ENCODE results near the gene PPFIA4.

The PPFIA4 gene

DNA sequence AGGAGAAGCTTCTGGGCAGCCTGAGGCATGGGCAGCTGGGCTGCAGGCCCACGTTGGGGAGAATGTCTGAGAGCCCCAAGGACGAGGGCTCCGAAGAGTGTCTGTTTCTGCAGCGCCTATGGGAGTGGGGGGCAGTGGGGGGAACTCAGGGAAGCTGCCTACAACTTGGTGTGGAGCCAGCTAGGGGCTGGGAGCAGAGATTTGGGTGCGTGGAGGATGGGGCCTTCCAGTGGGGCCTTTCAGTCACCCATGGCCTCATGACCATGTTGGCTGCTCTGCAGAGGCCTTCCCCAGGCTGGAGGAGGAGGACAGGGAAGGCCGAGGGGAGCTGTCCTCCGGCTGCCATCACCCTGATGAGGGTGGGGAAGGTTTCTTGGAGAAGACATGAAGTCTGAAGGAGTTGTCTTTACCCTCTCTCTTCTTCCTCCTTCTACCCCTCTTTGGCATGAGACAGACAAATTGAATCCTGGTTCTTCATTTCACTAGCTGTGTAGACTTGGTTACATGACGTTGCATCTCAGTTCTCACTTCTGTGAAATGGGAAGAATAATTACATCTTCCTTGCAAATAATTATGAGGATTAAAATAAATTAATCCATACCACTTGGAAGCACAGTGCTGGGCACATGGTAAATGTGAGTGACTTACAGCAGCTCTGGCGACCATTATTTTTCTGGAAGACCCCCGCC lies 8.3 kb downstream of the PPFIA4 start:
- TF ChIP-seq, protein P1, sequence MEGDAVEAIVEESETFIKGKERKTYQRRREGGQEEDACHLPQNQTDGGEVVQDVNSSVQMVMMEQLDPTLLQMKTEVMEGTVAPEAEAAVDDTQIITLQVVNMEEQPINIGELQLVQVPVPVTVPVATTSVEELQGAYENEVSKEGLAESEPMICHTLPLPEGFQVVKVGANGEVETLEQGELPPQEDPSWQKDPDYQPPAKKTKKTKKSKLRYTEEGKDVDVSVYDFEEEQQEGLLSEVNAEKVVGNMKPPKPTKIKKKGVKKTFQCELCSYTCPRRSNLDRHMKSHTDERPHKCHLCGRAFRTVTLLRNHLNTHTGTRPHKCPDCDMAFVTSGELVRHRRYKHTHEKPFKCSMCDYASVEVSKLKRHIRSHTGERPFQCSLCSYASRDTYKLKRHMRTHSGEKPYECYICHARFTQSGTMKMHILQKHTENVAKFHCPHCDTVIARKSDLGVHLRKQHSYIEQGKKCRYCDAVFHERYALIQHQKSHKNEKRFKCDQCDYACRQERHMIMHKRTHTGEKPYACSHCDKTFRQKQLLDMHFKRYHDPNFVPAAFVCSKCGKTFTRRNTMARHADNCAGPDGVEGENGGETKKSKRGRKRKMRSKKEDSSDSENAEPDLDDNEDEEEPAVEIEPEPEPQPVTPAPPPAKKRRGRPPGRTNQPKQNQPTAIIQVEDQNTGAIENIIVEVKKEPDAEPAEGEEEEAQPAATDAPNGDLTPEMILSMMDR (IDR thresholded peaks at IDR 0.05; ENCODE audit: borderline replicate concordance, extremely low read depth, low read length, poor library complexity, severe bottlenecking): no peak
- no peak for TF ChIP-seq EZH2 (IDR thresholded peaks at IDR 0.05; ENCODE audit: borderline replicate concordance, low read depth, low read length, severe bottlenecking)
- no peak overlapping the region for H2AFZ ChIP-seq (ENCODE audit: low read depth, low read length)
- H3K79me2 ChIP-seq (ENCODE audit: insufficient read depth, low read length): no peaks in the 10 kb centered on the region
- H3K4me3 ChIP-seq (ENCODE audit: low read depth in 1 of 2, low read length in 2 of 2): no peak overlapping the region
- H3K4me2 ChIP-seq (ENCODE audit: insufficient read depth, low read length): no peak overlapping the region
- no peaks in the 10 kb centered on the region for H3K36me3 ChIP-seq (ENCODE audit: insufficient read depth, low read length)
- no peaks in the 10 kb centered on the region for H3K4me1 ChIP-seq (ENCODE audit: insufficient read depth, low read length)
- peaks cover 9% of the 10 kb centered on the region for H3K27me3 ChIP-seq (ENCODE audit: insufficient read depth, low read length, poor library complexity)
- DNase-seq (no peak), ATAC-seq (ENCODE audit: insufficient read depth, low read depth) (no peak)
- H3K9ac ChIP-seq (ENCODE audit: low read depth, low read length): no peak overlapping the region
- no peaks in the 10 kb centered on the region; the same call in 1 of the 2 replicates for H4K20me1 ChIP-seq (ENCODE audit: insufficient read depth, low read length)
- no peak overlapping the region for H3K27ac ChIP-seq (ENCODE audit: low read length)
- H3K9me3 ChIP-seq (ENCODE audit: insufficient read depth, low read length, severe bottlenecking): no peaks in the 10 kb centered on the region

DNA sequence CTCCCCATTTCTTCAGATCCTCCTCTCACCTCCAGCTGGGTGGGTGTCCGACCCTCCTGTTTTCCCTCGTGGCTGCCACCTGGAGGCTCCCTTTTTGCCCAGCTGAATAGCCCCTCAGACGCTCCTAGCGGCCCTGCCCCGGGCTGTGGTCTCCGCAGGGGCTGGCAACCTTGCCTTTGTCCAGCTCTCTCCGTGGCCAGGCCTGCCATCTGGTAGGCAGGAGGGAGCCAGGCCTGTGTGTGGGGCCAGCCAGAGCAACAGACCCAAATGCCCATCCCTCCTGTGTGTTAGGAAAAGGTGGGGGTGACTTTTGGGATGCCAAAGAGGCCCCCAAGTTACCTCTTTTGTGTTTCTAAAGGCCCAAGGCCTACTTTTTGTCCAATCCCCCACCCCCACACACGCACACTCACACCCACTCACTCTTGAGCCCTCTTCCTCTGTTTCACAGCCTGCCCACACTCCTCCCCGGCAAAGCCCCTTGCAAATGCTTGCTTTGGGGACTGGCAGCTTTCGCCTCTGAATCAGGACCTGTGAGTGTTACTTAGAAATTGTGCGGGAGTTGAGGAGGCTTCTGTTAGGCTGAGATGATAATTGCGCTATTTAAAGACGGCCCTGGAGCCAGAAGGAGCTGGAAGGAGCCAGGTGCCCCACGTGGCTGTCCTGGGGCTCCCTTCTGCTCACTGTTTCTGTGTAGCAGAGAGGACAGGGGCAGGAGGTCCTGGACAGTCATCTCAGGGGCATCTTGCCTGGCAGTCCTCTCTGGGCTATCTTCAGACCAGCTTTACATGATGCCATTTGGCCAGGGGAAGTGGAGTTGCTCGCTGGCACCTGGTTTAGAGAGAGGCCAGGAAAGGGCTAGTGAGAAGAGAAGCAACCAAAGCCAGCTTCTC lies 9.1 kb downstream of the PPFIA4 start:
- Histone ChIP-seq H4K20me1 (ENCODE audit: insufficient read depth, low read length) (no peaks in the 10 kb centered on the region; the same call in 1 of the 2 replicates), H3K36me3 (ENCODE audit: insufficient read depth, low read length) (no peaks in the 10 kb centered on the region), H3K4me1 (ENCODE audit: insufficient read depth, low read length) (no peaks in the 10 kb centered on the region), H3K27ac (ENCODE audit: low read length) (no peak overlapping the region), H3K9me3 (ENCODE audit: insufficient read depth, low read length, severe bottlenecking) (no peaks in the 10 kb centered on the region), H3K4me3 (ENCODE audit: low read depth in 1 of 2, low read length in 2 of 2) (no peak overlapping the region), H3K9ac (ENCODE audit: low read depth, low read length) (no peak overlapping the region), H3K79me2 (ENCODE audit: insufficient read depth, low read length) (no peaks in the 10 kb centered on the region), H3K27me3 (ENCODE audit: insufficient read depth, low read length, poor library complexity) (peaks cover 9% of the 10 kb centered on the region), H2AFZ (ENCODE audit: low read depth, low read length) (no peak overlapping the region), H3K4me2 (ENCODE audit: insufficient read depth, low read length) (no peak overlapping the region)
- DNase-seq (no peak), ATAC-seq (ENCODE audit: insufficient read depth, low read depth) (no peak)
- no peak for TF ChIP-seq EZH2 (IDR thresholded peaks at IDR 0.05; ENCODE audit: borderline replicate concordance, low read depth, low read length, severe bottlenecking)
- TF ChIP-seq, protein P1 (IDR thresholded peaks at IDR 0.05; ENCODE audit: borderline replicate concordance, extremely low read depth, low read length, poor library complexity, severe bottlenecking): no peak

DNA sequence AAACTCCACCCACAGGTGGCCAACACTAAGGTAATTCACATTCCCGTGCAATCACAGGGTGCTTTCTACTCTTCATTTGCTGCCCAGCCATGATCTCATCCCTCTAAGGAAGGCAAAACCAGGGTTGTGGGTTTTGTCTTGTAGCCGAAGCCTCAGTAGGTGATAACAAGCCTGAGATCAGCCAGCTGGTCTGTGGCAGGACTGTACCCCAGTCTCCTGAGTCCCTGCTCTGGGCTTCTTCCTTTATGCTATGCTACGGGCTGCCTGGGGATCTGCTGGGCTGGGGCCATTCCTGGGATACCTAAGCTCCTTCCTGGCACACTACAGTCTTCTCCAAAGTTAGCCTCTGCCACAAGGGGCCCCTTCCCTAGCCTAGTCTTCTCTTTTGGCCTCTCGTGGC lies 9.8 kb downstream of the PPFIA4 start:
- ATAC-seq (ENCODE audit: insufficient read depth, low read depth): no peak
- Histone ChIP-seq H3K79me2 (ENCODE audit: insufficient read depth, low read length) (no peaks in the 10 kb centered on the region), H3K27me3 (ENCODE audit: insufficient read depth, low read length, poor library complexity) (peaks cover 13% of the 10 kb centered on the region), H3K9ac (ENCODE audit: low read depth, low read length) (no peak overlapping the region), H3K27ac (ENCODE audit: low read length) (no peak overlapping the region), H3K36me3 (ENCODE audit: insufficient read depth, low read length) (no peaks in the 10 kb centered on the region), H3K4me2 (ENCODE audit: insufficient read depth, low read length) (no peak overlapping the region), H2AFZ (ENCODE audit: low read depth, low read length) (no peak overlapping the region), H3K9me3 (ENCODE audit: insufficient read depth, low read length, severe bottlenecking) (no peaks in the 10 kb centered on the region), H4K20me1 (ENCODE audit: insufficient read depth, low read length) (no peaks in the 10 kb centered on the region; the same call in 1 of the 2 replicates), H3K4me3 (ENCODE audit: low read depth in 1 of 2, low read length in 2 of 2) (no peak overlapping the region), H3K4me1 (ENCODE audit: insufficient read depth, low read length) (no peaks in the 10 kb centered on the region)
- DNase-seq: no peak
- TF ChIP-seq, protein P1 (IDR thresholded peaks at IDR 0.05; ENCODE audit: borderline replicate concordance, extremely low read depth, low read length, poor library complexity, severe bottlenecking): no peak
- TF ChIP-seq EZH2 (IDR thresholded peaks at IDR 0.05; ENCODE audit: borderline replicate concordance, low read depth, low read length, severe bottlenecking): no peak

Measured in DND-41 (cell line).